ENCODE data around the gene NFKBIE.

The NFKBIE gene

GRCh38 chr6:44224029-44224964 is 41.1 kb downstream of the NFKBIE start:
- peak; percentile 39 for DNase-seq

GRCh38 chr6:44223319-44224028 is 41.9 kb downstream of the NFKBIE start, which contains the start of gene SLC29A1:
Gene SLC29A1, plus strand, starts transcription at chr6:44223595. Its CDS starts 3,719 bp downstream, at chr6:44227314.
- DNase-seq: peak; percentile 90

DNA sequence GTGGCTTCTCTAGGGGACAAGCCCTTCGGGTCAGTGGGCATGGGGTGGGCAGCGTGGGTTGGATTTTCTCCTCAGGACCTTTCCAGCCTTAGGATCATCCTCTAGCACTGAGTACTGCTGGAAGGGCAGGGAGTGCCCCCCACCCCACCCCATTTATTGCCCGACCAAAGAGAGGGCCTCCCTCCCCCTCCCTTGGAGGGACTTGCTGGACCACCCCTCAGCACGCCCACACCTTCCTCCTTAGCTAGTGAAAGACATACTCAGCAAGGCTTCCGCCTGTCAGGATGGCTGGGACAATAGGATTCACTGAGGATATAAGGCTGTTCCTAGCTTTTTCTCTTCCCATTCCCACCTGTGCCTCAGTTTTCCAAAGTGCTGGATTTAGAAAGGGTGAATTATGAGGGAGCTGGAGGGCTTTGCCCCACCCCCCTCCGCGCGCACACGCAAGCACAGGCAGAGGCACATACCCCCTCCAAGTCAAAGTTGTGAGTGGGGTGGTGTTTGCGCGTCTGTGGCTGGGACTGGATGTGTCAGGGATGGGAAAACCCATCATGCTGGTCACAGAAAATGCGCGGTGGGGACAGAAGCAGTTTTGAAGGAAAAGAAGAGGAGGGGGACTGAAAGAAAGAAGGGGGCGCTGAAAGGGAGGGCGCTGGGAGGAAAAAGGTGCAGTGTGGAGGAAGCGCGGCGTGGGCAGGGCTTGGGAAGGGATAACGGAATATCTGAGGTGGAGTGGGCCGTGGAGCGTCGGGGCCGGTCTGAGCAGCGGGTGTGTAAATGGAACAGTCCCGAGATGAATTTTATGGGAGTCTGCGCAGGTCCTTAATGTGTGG is 42.6 kb downstream of the NFKBIE start:
- DNase-seq: no peak

DNA sequence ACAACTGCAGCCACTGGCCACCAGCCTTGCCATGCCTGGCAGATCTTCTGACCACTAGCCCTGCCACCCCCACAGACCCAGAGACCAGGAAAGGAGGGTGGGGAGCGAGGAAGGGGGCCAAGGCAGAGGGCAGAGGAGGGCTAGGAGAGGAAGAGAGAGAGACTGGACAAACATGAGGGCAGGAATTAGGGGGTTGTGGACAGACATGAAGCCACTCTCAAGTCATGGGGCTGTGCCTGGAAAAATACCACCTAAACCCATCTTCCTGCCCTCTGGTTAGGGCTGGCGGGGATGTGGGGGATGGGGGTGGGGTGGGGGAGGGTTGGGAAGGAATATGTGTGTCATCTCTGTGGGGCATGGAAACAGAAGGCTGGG is 43.4 kb downstream of the NFKBIE start:
- DNase-seq: no peak

GRCh38 chr6:44221291-44221960 is 43.9 kb downstream of the NFKBIE start:
- DNase-seq: peak; percentile 87

GRCh38 chr6:44220913-44221290 is 44.4 kb downstream of the NFKBIE start:
- DNase-seq: no peak

DNA sequence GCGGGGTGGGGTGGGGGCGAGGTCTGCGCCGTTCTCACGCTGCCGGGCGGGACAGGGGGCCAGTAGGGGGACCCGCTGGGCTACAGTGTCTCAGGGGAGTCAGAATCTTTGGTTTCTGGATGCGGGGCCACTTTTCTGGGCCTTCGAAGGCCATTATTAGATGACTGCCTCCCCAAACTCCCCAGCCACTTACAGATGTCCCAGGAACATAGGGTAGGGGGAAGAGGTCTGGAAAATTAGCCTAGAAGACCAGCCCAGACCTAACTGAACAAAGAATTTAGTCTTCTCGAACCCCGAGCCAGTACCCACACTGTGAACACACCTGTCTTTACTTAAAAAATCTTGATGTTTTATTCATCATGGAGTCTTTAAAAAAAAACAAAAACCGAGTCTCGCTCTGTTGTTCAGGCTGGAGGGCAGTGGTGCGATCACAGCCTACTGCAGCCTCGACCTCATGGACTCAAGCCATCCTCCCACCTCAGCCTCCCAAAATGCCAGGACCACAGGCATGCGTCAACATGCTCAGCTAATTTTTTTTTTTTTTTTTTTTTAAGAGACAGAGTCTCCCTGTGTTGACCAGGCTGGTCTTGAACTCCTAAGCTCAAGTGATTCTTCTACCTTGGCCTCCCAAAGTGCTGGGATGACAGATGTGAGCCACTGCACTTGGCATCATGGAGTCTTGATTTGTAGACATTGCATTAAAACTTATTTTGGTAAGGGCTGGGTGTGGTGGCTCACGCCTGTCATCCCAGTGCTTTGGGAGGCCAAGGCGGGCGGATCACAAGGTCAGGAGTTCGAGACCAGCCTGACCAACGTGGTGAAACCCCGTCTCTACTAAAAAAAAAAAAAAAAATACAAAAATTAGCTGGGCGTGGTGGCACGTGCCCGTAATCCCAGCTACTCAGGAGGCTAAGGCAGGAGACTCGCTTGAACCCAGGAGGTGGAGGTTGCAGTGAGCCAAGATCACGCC is 45.3 kb downstream of the NFKBIE start:
- no peak for DNase-seq

DNA sequence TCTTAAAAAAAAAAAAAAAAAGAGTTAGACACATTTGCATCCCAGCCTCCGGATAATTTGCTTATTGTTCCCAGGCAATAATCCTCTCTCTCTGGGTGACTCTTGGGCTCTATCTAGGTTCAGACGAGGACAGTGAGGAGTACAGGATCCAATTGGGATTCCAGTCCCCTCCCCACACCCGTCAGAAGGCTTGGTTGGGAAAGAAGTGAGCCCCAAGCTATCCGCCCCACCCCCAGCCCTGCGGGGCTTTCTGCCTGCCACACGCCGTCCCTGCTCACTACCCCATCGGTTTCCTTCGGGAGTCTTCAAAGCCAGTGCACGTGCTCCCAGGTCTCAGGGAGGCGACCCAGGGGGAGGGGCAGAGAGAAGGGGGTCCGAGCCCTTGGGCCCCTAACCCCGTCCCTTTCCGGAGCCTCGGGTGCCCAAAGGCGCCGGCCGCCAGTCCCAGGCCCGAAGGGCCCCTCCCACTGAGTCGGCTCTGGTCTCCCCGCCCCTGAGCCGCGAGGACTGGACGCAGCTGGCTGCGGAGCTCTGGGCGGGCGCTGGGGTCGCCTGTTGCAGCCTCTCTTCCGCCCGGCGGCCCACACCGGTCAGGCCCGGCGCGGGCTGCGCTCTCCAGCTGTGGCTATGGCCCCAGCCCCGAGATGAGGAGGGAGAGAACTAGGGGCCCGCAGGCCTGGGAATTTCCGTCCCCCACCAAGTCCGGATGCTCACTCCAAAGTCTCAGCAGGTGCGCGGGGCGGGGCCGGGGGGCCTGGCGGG is 46.1 kb downstream of the NFKBIE start:
- peak; percentile 34 for DNase-seq

DNA sequence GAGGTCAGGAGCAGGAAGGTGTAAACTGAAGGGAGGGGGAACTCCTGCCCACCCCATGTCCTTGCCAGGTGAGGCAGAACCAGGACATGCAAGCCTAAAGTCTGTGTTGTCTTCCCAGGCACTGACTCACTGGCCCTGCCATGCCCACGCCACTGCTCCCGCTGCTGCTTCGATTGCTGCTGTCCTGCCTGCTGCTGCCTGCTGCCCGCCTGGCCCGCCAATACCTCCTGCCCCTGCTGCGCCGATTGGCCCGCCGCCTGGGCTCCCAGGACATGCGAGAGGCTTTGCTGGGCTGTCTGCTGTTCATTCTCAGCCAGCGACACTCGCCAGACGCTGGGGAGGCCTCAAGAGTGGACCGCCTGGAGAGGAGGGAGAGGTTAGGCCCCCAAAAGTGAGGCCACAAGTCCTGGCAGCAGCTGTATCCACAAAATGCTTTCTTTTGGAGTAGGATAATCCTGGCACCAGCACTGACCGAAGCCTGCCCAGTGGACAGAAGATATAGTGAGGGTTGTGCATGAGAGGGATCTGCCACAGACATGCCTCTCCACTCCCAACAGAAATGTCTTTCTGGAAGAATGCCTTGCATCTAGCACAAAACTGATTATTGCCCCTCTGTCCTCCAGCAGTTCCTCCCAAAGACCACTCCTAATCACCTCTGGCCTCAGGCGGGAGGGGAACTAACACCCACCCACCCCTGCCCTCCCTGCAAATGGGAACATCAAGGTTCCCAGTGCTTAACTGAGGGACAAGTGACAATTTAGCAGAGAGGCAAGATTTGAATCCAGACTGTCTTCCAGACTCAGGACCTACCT is 47.8 kb downstream of the NFKBIE start:
- no peak for DNase-seq

DNA sequence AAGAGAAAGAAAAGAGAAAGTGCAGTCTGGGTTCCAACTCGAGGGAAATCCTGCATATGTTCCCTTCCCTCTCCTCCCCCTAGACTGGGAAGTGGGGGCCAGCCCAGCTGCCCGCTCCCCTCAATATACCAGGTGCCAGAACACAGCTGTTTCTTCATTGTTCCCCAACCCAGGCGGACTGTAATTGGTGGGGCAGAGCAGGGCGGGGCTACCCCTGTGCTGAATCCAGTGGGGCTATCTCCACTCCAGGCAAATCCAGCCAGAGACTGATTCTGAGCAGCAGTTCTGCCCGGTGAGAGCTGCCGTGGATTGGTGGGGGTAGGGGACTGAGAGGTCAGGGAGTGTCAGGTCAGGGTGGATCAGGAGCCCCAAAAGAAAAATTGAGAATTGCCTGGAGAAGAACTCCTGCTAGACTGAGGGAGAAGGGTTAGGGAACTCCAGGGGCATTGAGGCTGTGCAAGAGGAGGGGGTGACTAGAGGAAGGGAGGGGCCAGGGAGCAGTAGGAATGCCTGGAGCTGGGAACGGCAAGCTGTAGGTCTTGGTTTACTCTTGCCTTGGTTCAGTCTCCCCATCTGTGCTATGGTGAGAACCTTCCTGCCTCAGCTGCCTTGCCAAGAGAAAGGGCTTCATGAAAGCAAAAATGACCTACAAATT is 48.5 kb downstream of the NFKBIE start, which contains the start of gene MYMX:
MYMX (plus strand) TSS at position 250 of the 655 bp plus-strand sequence. CDS start 546 bp downstream, outside the sequence.
- DNase-seq: no peak

DNA sequence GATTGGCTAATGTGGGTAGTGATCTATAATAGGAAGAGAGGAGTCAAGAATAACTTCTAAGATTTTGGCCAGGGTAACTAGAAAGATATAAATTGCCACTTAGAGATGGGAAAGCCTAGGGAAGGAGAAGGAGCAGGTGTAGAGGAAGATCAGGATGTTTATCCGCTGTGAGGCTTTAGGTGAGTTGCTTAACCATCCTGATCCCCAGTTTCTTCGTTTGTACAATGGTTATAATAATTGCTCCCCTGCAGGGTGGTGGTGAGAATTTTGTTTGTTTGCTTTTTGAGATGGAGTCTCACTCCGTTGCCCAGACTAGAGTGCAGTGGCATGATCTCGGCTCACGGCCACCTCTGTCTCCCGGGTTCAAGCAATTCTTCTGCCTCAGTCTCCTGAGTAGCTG is 51.0 kb downstream of the NFKBIE start:
- DNase-seq: no peak

GRCh38 chr6:44211284-44211683 is 54.1 kb downstream of the NFKBIE start:
- no peak for DNase-seq

Measured in activated CD4-positive, alpha-beta T cell treated with anti-CD3 and anti-CD28 coated beads, Interleukin-10, Interleukin-2, amounts not matched to agents 100 ng/mL and 50 ng/mL, durations not matched to agents 16 hours and 8 hours (primary cell).